ENCODE data around the gene MGLL.

MGLL gene

GRCh38 chr3:127712881-127713771 is 109.2 kb downstream of the MGLL start:
- Histone ChIP-seq H3K23ac (ENCODE audit: low read length) (no peak overlapping the region), H3K27me3 (ENCODE audit: insufficient read depth, low read length) (no peaks in the 10 kb centered on the region), H3K36me3 (ENCODE audit: control insufficient read depth in 1 of 2, insufficient read depth in 2 of 2, low read length in 2 of 2) (no peaks in the 10 kb centered on the region), H3K79me1 (ENCODE audit: low read length) (no peaks in the 10 kb centered on the region), H4K8ac (ENCODE audit: low read depth, low read length) (no peak overlapping the region), H4K91ac (ENCODE audit: low read depth, low read length) (no peak overlapping the region), H2BK5ac (ENCODE audit: low read depth, low read length, poor library complexity) (no peak overlapping the region), H2AK5ac (ENCODE audit: low read length) (no peak overlapping the region), H3K79me2 (ENCODE audit: control insufficient read depth, insufficient read depth, low read length, poor library complexity) (no peaks in the 10 kb centered on the region), H2BK12ac (ENCODE audit: low read length) (no peak overlapping the region), H3K4me1 (ENCODE audit: control insufficient read depth in 1 of 2, insufficient read depth in 2 of 2, low read length in 2 of 2) (peaks cover 0 to 2% of the 10 kb centered on the region in 2 experiments), H3K4ac (ENCODE audit: low read depth, low read length) (no peak overlapping the region), H4K12ac (ENCODE audit: low read depth, low read length) (no peak overlapping the region), H3K14ac (ENCODE audit: low read length) (no peak overlapping the region), H3K4me3 (ENCODE audit: low read depth, low read length) (no peak overlapping the region), H3K27ac (ENCODE audit: low read depth, low read length) (no peak overlapping the region), H3K9ac (ENCODE audit: low read length) (no peak overlapping the region), H2AFZ (ENCODE audit: insufficient read depth, low read length, poor library complexity) (no peak overlapping the region), H3K9me3 (ENCODE audit: insufficient read depth, low read depth, low read length) (no peaks in the 10 kb centered on the region), H2BK120ac (ENCODE audit: insufficient read depth, low read length, poor library complexity) (no peak overlapping the region), H3K18ac (ENCODE audit: low read length) (no peak overlapping the region), H3K4me2 (ENCODE audit: low read length) (no peak overlapping the region)
- no peak for DNase-seq
- WGBS (ENCODE audit: extremely low coverage, insufficient coverage, insufficient read length): no CpG with 5 or more reads among the region's 9 CpGs

- no peak overlapping the region for H2BK5ac ChIP-seq (ENCODE audit: low read depth, low read length, poor library complexity)
- no peak overlapping the region for H3K4ac ChIP-seq (ENCODE audit: low read depth, low read length)
- no peak overlapping the region for H3K27ac ChIP-seq (ENCODE audit: low read depth, low read length)
- no peak overlapping the region for H3K18ac ChIP-seq (ENCODE audit: low read length)
- H3K79me2 ChIP-seq (ENCODE audit: control insufficient read depth, insufficient read depth, low read length, poor library complexity): no peaks in the 10 kb centered on the region
- no peak overlapping the region for H4K91ac ChIP-seq (ENCODE audit: low read depth, low read length)
- H2AFZ ChIP-seq (ENCODE audit: insufficient read depth, low read length, poor library complexity): no peak overlapping the region
- H4K8ac ChIP-seq (ENCODE audit: low read depth, low read length): no peak overlapping the region
- H3K23ac ChIP-seq (ENCODE audit: low read length): no peak overlapping the region
- H3K14ac ChIP-seq (ENCODE audit: low read length): no peak overlapping the region
- no peak overlapping the region for H4K12ac ChIP-seq (ENCODE audit: low read depth, low read length)
- H3K9ac ChIP-seq (ENCODE audit: low read length): no peak overlapping the region
- no peaks in the 10 kb centered on the region for H3K27me3 ChIP-seq (ENCODE audit: insufficient read depth, low read length)
- no peak overlapping the region for H2BK12ac ChIP-seq (ENCODE audit: low read length)
- H3K36me3 ChIP-seq (ENCODE audit: control insufficient read depth in 1 of 2, insufficient read depth in 2 of 2, low read length in 2 of 2): no peaks in the 10 kb centered on the region
- DNase-seq: no peak
- H2BK120ac ChIP-seq (ENCODE audit: insufficient read depth, low read length, poor library complexity): no peak overlapping the region
- peaks cover 0 to 2% of the 10 kb centered on the region in 2 experiments for H3K4me1 ChIP-seq (ENCODE audit: control insufficient read depth in 1 of 2, insufficient read depth in 2 of 2, low read length in 2 of 2)
- H2AK5ac ChIP-seq (ENCODE audit: low read length): no peak overlapping the region
- no CpG with 5 or more reads among the region's 9 CpGs for WGBS (ENCODE audit: extremely low coverage, insufficient coverage, insufficient read length)
- H3K79me1 ChIP-seq (ENCODE audit: low read length): no peaks in the 10 kb centered on the region
- no peak overlapping the region for H3K4me2 ChIP-seq (ENCODE audit: low read length)
- H3K4me3 ChIP-seq (ENCODE audit: low read depth, low read length): no peak overlapping the region
- H3K9me3 ChIP-seq (ENCODE audit: insufficient read depth, low read depth, low read length): no peaks in the 10 kb centered on the region
Observed at GRCh38 chr3:127712461-127712860, 109.9 kb downstream of the MGLL start.

DNA sequence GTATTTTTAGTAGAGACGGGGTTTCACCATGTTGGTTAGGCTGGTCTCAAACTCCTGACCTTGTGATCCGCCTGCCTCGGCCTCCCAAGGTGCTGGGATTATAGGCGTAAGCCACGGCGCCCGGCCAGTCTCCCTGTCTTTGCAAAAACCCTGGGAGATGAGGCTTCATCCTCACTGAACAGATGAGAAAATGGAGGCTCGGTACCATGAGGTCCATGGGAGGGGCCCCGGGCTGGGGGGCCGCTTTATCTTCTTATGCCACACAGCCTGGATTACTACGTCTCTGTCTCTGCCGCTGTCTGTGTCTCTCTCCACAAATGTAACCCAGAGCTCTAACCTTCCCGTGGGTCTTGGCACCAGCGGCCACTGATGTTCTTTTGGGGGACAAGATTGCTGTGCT is 110.4 kb downstream of the MGLL start:
- Histone ChIP-seq H3K36me3 (ENCODE audit: control insufficient read depth in 1 of 2, insufficient read depth in 2 of 2, low read length in 2 of 2) (no peaks in the 10 kb centered on the region), H2AK5ac (ENCODE audit: low read length) (no peak overlapping the region), H2BK12ac (ENCODE audit: low read length) (no peak overlapping the region), H3K79me1 (ENCODE audit: low read length) (no peaks in the 10 kb centered on the region), H3K23ac (ENCODE audit: low read length) (no peak overlapping the region), H2BK5ac (ENCODE audit: low read depth, low read length, poor library complexity) (no peak overlapping the region), H4K8ac (ENCODE audit: low read depth, low read length) (no peak overlapping the region), H3K18ac (ENCODE audit: low read length) (no peak overlapping the region), H2BK120ac (ENCODE audit: insufficient read depth, low read length, poor library complexity) (no peak overlapping the region), H3K14ac (ENCODE audit: low read length) (no peak overlapping the region), H3K4me1 (ENCODE audit: control insufficient read depth in 1 of 2, insufficient read depth in 2 of 2, low read length in 2 of 2) (peaks cover 0 to 2% of the 10 kb centered on the region in 2 experiments), H3K9ac (ENCODE audit: low read length) (no peak overlapping the region), H4K12ac (ENCODE audit: low read depth, low read length) (no peak overlapping the region), H3K79me2 (ENCODE audit: control insufficient read depth, insufficient read depth, low read length, poor library complexity) (no peaks in the 10 kb centered on the region), H3K27ac (ENCODE audit: low read depth, low read length) (no peak overlapping the region), H4K91ac (ENCODE audit: low read depth, low read length) (no peak overlapping the region), H3K4me2 (ENCODE audit: low read length) (no peak overlapping the region), H3K27me3 (ENCODE audit: insufficient read depth, low read length) (no peaks in the 10 kb centered on the region), H2AFZ (ENCODE audit: insufficient read depth, low read length, poor library complexity) (no peak overlapping the region), H3K9me3 (ENCODE audit: insufficient read depth, low read depth, low read length) (no peaks in the 10 kb centered on the region), H3K4me3 (ENCODE audit: low read depth, low read length) (no peak overlapping the region), H3K4ac (ENCODE audit: low read depth, low read length) (no peak overlapping the region)
- no peak for DNase-seq
- whole genome bisulfite sequencing (ENCODE audit: extremely low coverage, insufficient coverage, insufficient read length): no CpG with 5 or more reads among the region's 14 CpGs

DNA sequence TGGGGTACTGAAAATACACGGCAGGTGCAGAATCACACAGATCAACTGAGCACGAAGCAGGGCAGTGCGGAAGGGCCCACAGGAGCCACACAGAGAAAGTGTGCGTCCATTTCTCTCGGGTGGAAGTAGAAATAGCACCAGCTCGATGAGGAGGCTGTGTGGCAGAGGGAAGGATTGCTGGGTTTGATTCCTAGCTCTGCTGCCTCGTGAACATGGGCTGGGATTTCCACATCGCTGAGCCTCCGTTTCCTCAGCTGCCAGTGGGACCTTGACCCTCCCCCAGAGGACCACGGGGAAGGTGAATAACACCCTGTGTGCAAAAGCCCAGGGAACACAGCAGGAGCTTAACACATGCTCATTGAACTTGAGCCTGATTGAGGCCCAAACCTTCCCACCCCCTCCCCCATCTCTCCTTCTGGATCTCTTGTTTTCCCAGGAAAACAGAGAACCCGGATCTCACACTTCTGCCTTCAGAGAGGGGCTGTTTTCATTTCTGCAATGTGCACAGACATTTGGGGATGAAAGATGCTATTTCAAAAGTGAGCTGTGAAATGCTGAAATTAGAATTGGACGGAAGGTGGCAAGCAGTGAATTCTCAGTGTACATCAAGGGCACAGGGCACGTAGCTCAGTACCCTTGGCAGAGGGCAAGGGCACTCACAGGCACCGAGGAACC is 111.2 kb downstream of the MGLL start:
- Histone ChIP-seq H3K9me3 (ENCODE audit: insufficient read depth, low read depth, low read length) (no peaks in the 10 kb centered on the region), H3K27ac (ENCODE audit: low read depth, low read length) (no peak overlapping the region), H2AK5ac (ENCODE audit: low read length) (no peak overlapping the region), H3K27me3 (ENCODE audit: insufficient read depth, low read length) (no peaks in the 10 kb centered on the region), H3K4ac (ENCODE audit: low read depth, low read length) (no peak overlapping the region), H3K4me2 (ENCODE audit: low read length) (no peak overlapping the region), H4K8ac (ENCODE audit: low read depth, low read length) (no peak overlapping the region), H3K79me2 (ENCODE audit: control insufficient read depth, insufficient read depth, low read length, poor library complexity) (no peaks in the 10 kb centered on the region), H3K36me3 (ENCODE audit: control insufficient read depth in 1 of 2, insufficient read depth in 2 of 2, low read length in 2 of 2) (no peaks in the 10 kb centered on the region), H3K79me1 (ENCODE audit: low read length) (no peaks in the 10 kb centered on the region), H3K18ac (ENCODE audit: low read length) (no peak overlapping the region), H2BK120ac (ENCODE audit: insufficient read depth, low read length, poor library complexity) (no peak overlapping the region), H3K4me3 (ENCODE audit: low read depth, low read length) (no peak overlapping the region), H4K12ac (ENCODE audit: low read depth, low read length) (no peak overlapping the region), H3K14ac (ENCODE audit: low read length) (no peak overlapping the region), H2AFZ (ENCODE audit: insufficient read depth, low read length, poor library complexity) (no peak overlapping the region), H2BK12ac (ENCODE audit: low read length) (no peak overlapping the region), H2BK5ac (ENCODE audit: low read depth, low read length, poor library complexity) (no peak overlapping the region), H3K23ac (ENCODE audit: low read length) (no peak overlapping the region), H3K9ac (ENCODE audit: low read length) (no peak overlapping the region), H4K91ac (ENCODE audit: low read depth, low read length) (no peak overlapping the region), H3K4me1 (ENCODE audit: control insufficient read depth in 1 of 2, insufficient read depth in 2 of 2, low read length in 2 of 2) (peaks cover 0 to 2% of the 10 kb centered on the region in 2 experiments)
- WGBS (ENCODE audit: extremely low coverage, insufficient coverage, insufficient read length): no CpG with 5 or more reads among the region's 14 CpGs
- no peak for DNase-seq

All from trophoblast cell (in vitro differentiated cells and primary cell).